ENCODE results near the gene AGR3.
A peak's percentile ranks its signal among the peaks of the same experiment; 100 is the strongest.

Gene AGR3

DNA sequence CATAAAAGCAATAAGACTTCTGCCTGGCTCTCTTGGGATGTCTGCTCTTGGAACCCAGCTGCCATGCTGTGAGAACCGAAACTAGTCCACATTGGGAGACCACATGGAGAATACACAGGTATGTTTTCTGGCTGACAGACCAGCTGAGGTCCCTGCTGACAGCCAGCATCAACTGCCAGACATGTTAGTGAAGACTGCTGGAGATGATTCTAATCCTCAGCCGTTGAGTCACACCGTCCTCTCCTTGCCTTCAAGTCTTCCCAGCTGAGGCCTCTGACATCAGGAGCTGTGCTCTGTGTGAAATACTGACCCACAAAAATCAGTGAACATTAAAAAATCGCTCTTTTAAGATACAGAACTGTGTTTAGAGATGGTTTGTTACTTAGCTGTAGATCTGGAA lies 40.1 kb downstream of the AGR3 start:
- in situ Hi-C loops (cut with HindIII; ENCODE audit: low pct_unique_long_range_greater_than_20kb, low sequenced_read_pairs), result no loop called here
- TF ChIP-seq JUND (IDR thresholded peaks at IDR 0.05; ENCODE audit: low read depth), result no peak
- DNase-seq (ENCODE audit: low read depth in 1 of 2, low spot score in 1 of 2), result no peak

DNA sequence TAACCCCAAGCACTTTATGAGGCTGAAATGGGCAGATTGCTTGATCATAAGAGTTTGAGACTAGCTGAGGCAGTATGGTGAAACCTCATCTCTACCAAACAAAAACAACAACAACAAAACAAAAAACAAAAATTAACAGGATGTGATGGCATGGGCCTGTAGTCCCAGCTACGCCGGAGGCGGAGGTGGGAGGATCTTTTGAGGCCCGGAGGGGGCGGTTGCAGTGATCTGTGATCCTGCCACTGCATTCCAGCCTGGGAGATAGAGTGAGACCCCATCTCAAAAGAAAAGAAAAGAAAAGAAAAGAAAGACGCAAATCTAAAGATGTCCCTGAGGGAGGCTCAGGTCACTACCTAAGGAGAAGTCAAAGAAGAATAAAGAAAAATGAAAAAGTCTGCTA lies 41.7 kb downstream of the AGR3 start:
- in situ Hi-C loops (cut with HindIII; ENCODE audit: low pct_unique_long_range_greater_than_20kb, low sequenced_read_pairs), result no loop called here
- no peak for TF ChIP-seq JUND (IDR thresholded peaks at IDR 0.05; ENCODE audit: low read depth)
- DNase-seq (ENCODE audit: low read depth in 1 of 2, low spot score in 1 of 2), result no peak

DNA sequence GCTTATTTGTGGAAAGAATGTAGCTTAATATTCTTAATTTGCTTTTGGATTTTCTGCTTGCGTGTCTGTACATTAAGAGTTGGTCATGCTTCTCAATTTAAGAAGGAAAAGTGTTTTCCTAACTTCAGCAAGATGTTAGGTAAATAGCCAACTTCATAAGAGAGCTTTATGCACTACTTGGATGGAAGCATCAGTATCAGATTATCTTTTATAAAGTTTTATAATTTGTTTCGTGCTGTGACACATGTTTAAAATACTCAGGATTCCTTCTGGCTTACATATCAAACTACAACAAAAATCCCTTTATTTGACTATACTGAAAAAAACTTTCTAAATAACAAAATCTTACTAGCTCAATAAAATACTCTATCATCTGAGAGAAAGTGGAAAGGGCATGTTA lies 42.1 kb downstream of the AGR3 start:
- in situ Hi-C loops (cut with HindIII; ENCODE audit: low pct_unique_long_range_greater_than_20kb, low sequenced_read_pairs), result no loop called here
- no peak for TF ChIP-seq JUND (IDR thresholded peaks at IDR 0.05; ENCODE audit: low read depth)
- no peak for DNase-seq (ENCODE audit: low read depth in 1 of 2, low spot score in 1 of 2)

DNA sequence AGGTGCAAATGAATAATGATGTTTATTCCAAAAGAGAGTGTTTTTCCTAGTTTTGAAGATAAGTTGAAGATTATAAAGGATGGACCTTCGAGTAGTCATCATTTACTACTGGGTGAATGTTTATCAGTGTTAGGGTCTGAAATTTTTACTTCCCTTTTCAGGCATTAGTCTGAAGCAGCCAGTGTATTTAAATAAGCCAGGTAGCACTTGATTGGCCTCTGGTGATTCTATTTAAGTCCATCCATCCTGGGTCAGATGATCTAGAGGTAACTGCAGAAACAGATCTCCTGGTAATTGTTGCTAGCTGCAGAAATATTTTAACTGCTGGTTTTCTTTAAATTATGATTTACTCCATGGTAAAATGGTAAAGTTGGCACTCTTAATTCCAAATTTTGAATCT lies 42.9 kb downstream of the AGR3 start:
- in situ Hi-C loops (cut with HindIII; ENCODE audit: low pct_unique_long_range_greater_than_20kb, low sequenced_read_pairs), result no loop called here
- DNase-seq (ENCODE audit: low read depth in 1 of 2, low spot score in 1 of 2), result no peak
- TF ChIP-seq JUND (IDR thresholded peaks at IDR 0.05; ENCODE audit: low read depth), result no peak

DNA sequence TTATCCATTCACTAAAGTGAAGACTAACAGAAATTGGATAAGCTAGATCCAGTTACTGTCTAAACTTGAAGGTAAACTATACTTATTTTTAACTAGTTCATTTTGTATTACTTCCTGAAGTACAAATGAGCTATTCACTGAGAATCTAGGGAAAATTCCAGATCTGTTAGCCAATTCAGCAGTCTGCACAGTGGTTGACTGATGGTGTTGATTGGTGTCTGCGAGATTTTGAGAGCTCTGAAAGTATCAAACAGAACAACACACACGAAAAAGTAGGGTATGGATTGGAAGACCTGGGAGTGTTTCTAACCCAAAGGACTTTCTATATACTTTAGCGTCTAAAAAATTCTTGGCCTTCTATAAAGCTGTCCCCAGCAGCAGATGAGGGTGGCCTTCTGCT lies 43.4 kb downstream of the AGR3 start:
- no peak for TF ChIP-seq JUND (IDR thresholded peaks at IDR 0.05; ENCODE audit: low read depth)
- no peak for DNase-seq (ENCODE audit: low read depth in 1 of 2, low spot score in 1 of 2)
- in situ Hi-C loops (cut with HindIII; ENCODE audit: low pct_unique_long_range_greater_than_20kb, low sequenced_read_pairs), result no loop called here

DNA sequence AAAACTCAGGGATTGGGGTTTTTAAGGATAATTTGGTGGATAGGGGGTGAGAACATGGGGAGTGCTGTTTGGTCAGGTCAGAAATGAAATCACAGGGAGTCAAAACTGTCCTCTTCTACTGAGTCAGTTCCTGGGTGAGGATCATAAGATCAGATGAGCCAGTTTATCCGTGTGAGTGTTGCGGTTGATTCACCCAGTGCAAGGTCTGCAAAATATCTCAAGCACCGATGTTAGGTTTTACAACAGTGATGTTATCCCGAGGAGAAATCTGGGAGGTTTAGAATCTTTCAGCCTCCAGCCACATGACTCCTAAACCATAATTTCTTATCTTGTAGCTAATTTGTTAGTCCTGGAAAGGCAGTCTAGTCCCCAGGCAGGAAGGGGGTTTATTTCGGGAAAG lies 45.3 kb downstream of the AGR3 start:
- in situ Hi-C loops (cut with HindIII; ENCODE audit: low pct_unique_long_range_greater_than_20kb, low sequenced_read_pairs), result no loop called here
- TF ChIP-seq JUND (IDR thresholded peaks at IDR 0.05; ENCODE audit: low read depth), result no peak
- no peak for DNase-seq (ENCODE audit: low read depth in 1 of 2, low spot score in 1 of 2)

DNA sequence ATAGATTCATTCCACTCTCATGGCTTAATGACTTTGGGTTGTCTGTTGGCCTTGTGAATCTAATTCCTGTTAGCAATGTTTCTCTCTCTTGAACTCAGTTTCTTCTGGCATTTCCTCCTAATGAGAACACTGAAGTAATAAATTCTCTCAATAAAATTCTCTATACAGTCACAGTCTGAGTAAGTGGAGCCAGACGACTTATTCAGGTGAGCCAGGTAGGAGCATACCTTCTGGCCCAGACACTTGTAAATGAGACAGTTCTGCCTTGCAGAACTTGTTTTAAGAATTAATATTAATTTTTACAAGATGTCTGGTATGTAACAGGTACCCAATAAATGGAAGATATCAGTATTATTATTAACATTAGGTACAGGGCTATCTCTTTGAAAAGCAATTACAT lies 48.4 kb downstream of the AGR3 start:
- no peak for DNase-seq (ENCODE audit: low read depth in 1 of 2, low spot score in 1 of 2)
- TF ChIP-seq JUND (IDR thresholded peaks at IDR 0.05; ENCODE audit: low read depth), result no peak
- in situ Hi-C loops (cut with HindIII; ENCODE audit: low pct_unique_long_range_greater_than_20kb, low sequenced_read_pairs), result no loop called here

DNA sequence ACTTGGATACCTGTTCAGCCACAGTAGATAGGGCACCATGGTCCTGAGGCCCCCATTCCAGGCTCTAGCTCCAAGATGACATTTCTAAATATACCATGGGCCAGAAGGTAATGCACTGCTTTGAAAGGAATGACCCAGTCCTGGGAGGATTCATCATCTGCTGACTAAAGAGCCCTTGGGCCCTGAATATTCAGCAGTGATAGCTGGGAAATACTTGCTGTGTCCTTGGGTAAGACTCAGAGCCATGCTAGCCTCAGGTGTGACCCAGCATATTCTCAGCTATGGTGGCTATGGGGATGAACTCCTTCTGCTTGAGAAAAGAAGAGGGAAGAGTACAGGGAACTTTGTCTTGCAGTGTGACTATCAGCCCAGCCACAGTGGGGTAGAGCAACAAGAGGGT lies 55.7 kb downstream of the AGR3 start:
- in situ Hi-C loops (cut with HindIII; ENCODE audit: low pct_unique_long_range_greater_than_20kb, low sequenced_read_pairs), result no loop called here
- TF ChIP-seq JUND (IDR thresholded peaks at IDR 0.05; ENCODE audit: low read depth), result no peak
- DNase-seq (ENCODE audit: low read depth in 1 of 2, low spot score in 1 of 2), result no peak

DNA sequence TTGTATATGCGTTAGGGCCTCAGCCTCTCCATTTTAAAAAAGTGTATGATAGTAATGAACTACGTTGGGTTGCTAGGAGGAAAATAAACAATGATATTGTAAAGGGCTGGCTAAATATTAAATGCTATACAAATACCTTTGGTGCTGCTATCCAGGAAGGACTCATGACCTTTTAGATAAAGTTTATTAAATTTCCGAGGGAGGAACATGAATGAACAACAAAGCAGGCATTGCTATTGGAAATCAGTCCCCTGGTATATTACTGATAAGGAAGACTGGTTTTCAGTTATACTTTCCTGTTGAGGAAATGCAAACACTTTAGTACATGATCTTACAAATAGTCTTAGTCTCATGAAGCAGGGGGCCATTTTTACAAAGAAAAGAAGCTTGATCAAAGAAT lies 59.8 kb downstream of the AGR3 start:
- no peak for TF ChIP-seq JUND (IDR thresholded peaks at IDR 0.05; ENCODE audit: low read depth)
- DNase-seq (ENCODE audit: low read depth in 1 of 2, low spot score in 1 of 2), result no peak
- in situ Hi-C loops (cut with HindIII; ENCODE audit: low pct_unique_long_range_greater_than_20kb, low sequenced_read_pairs), result no loop called here

DNA sequence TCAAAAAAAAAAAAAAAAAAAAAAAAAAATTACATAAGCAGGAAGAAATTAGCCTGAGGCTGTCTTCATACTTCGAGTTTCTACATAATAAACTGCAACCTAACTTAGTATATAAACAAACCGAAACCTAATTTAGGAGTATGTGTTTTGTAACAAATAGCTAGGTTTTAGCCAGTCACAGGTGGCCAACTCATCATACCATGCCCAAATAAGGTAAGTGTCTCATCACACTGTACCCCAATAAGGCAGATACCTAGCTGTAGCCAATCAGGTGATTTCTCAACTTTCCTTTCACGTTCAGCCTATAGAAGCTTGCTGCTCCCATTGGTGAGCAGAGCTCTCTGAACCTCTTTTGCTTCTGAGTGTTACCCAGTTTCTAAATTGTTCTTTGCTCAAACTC lies 63.1 kb downstream of the AGR3 start:
- no peak for TF ChIP-seq JUND (IDR thresholded peaks at IDR 0.05; ENCODE audit: low read depth)
- DNase-seq (ENCODE audit: low read depth in 1 of 2, low spot score in 1 of 2), result peak in 1 of 2 experiments; percentile 44
- in situ Hi-C loops (cut with HindIII; ENCODE audit: low pct_unique_long_range_greater_than_20kb, low sequenced_read_pairs), result no loop called here

DNA sequence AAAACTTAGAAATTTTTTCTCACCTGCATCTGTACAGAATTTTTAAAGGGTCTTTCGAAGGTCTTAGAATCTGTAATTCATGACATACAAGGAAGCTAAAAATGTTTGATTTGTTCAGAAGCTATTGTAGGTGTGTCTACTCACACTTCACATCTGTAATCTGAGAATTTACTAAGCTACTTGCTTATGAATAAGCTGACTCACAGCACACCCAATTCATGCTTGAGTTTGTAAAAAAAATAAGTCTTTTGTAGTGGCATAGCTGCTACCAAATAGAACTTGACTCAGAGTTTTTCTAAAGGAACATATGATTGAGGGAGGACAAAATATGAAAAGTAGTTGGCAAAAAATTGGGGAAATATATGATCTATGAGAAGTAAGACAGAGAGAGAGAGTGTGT lies 64.2 kb downstream of the AGR3 start:
- no peak for DNase-seq (ENCODE audit: low read depth in 1 of 2, low spot score in 1 of 2)
- no peak for TF ChIP-seq JUND (IDR thresholded peaks at IDR 0.05; ENCODE audit: low read depth)
- in situ Hi-C loops (cut with HindIII; ENCODE audit: low pct_unique_long_range_greater_than_20kb, low sequenced_read_pairs), result no loop called here

DNA sequence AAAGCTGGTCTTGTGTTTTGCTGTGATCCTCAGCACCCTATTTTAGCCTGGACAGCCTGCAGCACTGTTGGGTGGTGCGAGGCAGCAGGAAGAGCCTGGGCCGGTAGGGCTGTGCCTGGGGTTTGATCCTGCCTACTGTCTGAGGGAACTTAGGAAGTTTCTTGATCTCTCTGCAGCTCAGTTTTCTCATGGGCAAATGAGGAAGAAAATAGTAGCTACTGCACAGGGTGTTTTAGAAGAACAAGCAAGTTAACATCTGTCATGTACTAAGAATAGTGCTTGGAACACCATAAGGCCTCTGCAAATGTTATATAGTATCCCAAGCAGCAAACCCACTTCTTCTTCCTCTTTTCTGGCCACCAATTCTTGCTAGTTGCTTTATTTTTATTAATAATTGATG lies 65.0 kb downstream of the AGR3 start:
- no peak for DNase-seq (ENCODE audit: low read depth in 1 of 2, low spot score in 1 of 2)
- in situ Hi-C loops (cut with HindIII; ENCODE audit: low pct_unique_long_range_greater_than_20kb, low sequenced_read_pairs), result no loop called here

DNA sequence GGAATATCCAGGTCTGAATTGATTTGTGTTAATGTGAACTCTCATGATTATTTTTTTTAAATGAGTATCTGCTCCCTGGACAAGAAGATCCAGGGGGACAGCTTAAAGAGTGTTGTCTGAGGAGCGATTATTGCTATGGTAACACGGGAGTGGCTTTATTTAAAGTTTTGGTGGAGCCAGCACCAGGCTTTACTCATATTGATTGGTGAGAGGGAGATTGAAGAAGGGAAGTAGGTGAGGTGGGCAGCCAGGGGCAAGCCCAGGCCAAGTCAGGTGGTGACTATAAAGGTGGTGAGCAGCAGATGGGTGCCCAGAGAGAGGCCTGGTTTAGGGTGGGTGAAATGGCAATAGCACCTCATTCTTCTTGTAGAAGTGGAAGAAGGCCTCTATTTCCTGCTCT lies 66.8 kb downstream of the AGR3 start:
- in situ Hi-C loops (cut with HindIII; ENCODE audit: low pct_unique_long_range_greater_than_20kb, low sequenced_read_pairs), result no loop called here
- DNase-seq (ENCODE audit: low read depth in 1 of 2, low spot score in 1 of 2), result no peak
- TF ChIP-seq JUND (IDR thresholded peaks at IDR 0.05; ENCODE audit: low read depth), result no peak

More for the DNA sequence above, 65.0 kb downstream of the AGR3 start:
- TF ChIP-seq JUND (IDR thresholded peaks at IDR 0.05; ENCODE audit: low read depth), result no peak

DNA sequence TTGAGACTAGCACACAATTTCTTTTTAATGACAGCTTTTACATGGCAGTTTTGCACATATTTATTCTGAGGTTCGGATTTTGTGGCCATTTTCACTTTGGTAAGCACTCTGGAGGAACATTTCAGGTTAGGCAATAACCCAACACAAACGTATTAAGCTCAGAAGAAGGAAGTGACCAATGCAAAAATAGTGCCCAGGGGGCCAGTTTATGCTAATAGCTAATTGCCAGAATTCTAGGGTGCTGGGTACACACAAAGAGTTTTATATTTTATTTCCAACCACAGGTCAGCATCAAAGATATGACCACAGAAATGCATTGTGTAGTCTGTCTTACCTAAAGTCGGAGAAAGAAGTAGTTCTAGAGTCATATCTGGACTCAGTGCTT lies 68.6 kb downstream of the AGR3 start:
- no peak for TF ChIP-seq JUND (IDR thresholded peaks at IDR 0.05; ENCODE audit: low read depth)
- DNase-seq (ENCODE audit: low read depth in 1 of 2, low spot score in 1 of 2), result peak in 1 of 2 experiments; percentile 82
- in situ Hi-C loops (cut with HindIII; ENCODE audit: low pct_unique_long_range_greater_than_20kb, low sequenced_read_pairs), result no loop called here
